A549 (cell line): ENCODE measurements around the gene PRC1.

Source experiments
- CEBPB ChIP-seq, 2 experiments: fragments of >200 bp in 1 of 2; sonication (Bioruptor Twin) in 1 of 2; formaldehyde crosslinking in 1 of 2; IDR thresholded peaks; 2 replicates each; pipeline ENCODE4 v1.6.1; 2012 to 2016
- CHD4 ChIP-seq: fragments of 200-600 bp; sonication (generic); IDR thresholded peaks from 2 replicates; pipeline ENCODE4 v1.6.1; 2016; ENCODE audit warnings: antibody characterized with exemption, mild to moderate bottlenecking, borderline replicate concordance
- CTCF ChIP-seq: fragments of >200 bp; sonication (Bioruptor Twin); formaldehyde crosslinking; IDR thresholded peaks from 3 replicates; pipeline ENCODE4 v1.5.1; 2016
- KDM1A ChIP-seq: fragments of 200-600 bp; sonication (generic); IDR thresholded peaks from 2 replicates; pipeline ENCODE4 v1.6.1; 2016; ENCODE audit warnings: low read depth, mild to moderate bottlenecking
- MAX ChIP-seq: IDR thresholded peaks from 2 replicates; pipeline ENCODE4 v1.6.1; 2012
- PBX3 ChIP-seq: IDR thresholded peaks from 2 replicates; pipeline ENCODE4 v1.6.1; 2012
- POLR2A ChIP-seq: IDR thresholded peaks from 2 replicates; pipeline ENCODE4 v1.6.1; 2012; ENCODE audit warnings: mild to moderate bottlenecking, low read length
- USF2 ChIP-seq: fragments of 450-650 bp; IDR thresholded peaks from 2 replicates; pipeline ENCODE4 v1.6.1; 2014; ENCODE audit warnings: antibody characterized with exemption

- no peak for TF ChIP-seq CTCF
- no peak for TF ChIP-seq POLR2A
- no peak for TF ChIP-seq USF2
- no peak for TF ChIP-seq MAX
- no peak for TF ChIP-seq PBX3
- TF ChIP-seq KDM1A = no peak
- TF ChIP-seq CHD4 = no peak
- TF ChIP-seq CEBPB (IDR thresholded peaks at IDR 0.05) = no peak
These were observed 61.0 kb downstream of the PRC1 start for GRCh38 chr15:90933301-90933700.
